Stomach smooth muscle (tissue), 2 donors: ENCODE measurements around the gene KIAA1586.

Experiments
- H3K27ac ChIP-seq: one replicate; pipeline ENCODE4 v1.7.0; 2013; ENCODE audit warnings: mild to moderate bottlenecking, low read length, inconsistent platforms
- H3K27me3 ChIP-seq, 2 donors: one replicate each; pipeline ENCODE4 v1.7.0; 2013; ENCODE audit warnings: low read length in 2 of 2; ENCODE audit not compliant: insufficient read depth in 2 of 2, control insufficient read depth in 1 of 2
- H3K36me3 ChIP-seq, 2 donors: one replicate each; pipeline ENCODE4 v1.7.0; 2013; ENCODE audit warnings: low read length in 2 of 2; ENCODE audit not compliant: control insufficient read depth in 2 of 2, insufficient read depth in 2 of 2
- H3K4me1 ChIP-seq: one replicate; pipeline ENCODE4 v1.7.0; 2013; ENCODE audit warnings: low read length; ENCODE audit not compliant: control insufficient read depth, insufficient read depth
- H3K4me3 ChIP-seq, 2 donors: one replicate each; pipeline ENCODE4 v1.7.0; 2013; ENCODE audit warnings: low read length in 2 of 2
- H3K9ac ChIP-seq, 2 donors: one replicate each; pipeline ENCODE4 v1.7.0; 2013; ENCODE audit warnings: low read length in 2 of 2, mild to moderate bottlenecking in 1 of 2
- H3K9me3 ChIP-seq, 2 donors: one replicate each; pipeline ENCODE4 v1.7.0; 2013; ENCODE audit warnings: low read length in 2 of 2; ENCODE audit not compliant: control insufficient read depth in 2 of 2
- donor health status: healthy.
- donor health status: Pancreatic carcinoma.

Gene KIAA1586

GRCh38 chr6:57019434-57019833 lies 27.1 kb upstream of the KIAA1586 start:
- Histone ChIP-seq H3K4me3 (no peak overlapping the region), H3K9ac (no peak overlapping the region), H3K27ac (no peak overlapping the region), H3K36me3 (no peaks in the 10 kb centered on the region), H3K4me1 (no peaks in the 10 kb centered on the region), H3K9me3 (no peaks in the 10 kb centered on the region), H3K27me3 (no peaks in the 10 kb centered on the region)

GRCh38 chr6:57021086-57021720 lies 25.3 kb upstream of the KIAA1586 start:
- H3K9me3 ChIP-seq: peaks cover 4% of the 10 kb centered on the region in 2 donors
- H3K4me1 ChIP-seq: no peaks in the 10 kb centered on the region
- H3K4me3 ChIP-seq: no peak overlapping the region
- H3K9ac ChIP-seq: no peak overlapping the region
- H3K36me3 ChIP-seq: no peaks in the 10 kb centered on the region
- no peak overlapping the region for H3K27ac ChIP-seq
- H3K27me3 ChIP-seq: no peaks in the 10 kb centered on the region

GRCh38 chr6:57024321-57024720 lies 22.2 kb upstream of the KIAA1586 start:
- Histone ChIP-seq H3K36me3 (no peaks in the 10 kb centered on the region), H3K9me3 (peaks cover 4% of the 10 kb centered on the region in 2 donors), H3K27me3 (no peaks in the 10 kb centered on the region), H3K4me1 (no peaks in the 10 kb centered on the region), H3K4me3 (no peak overlapping the region), H3K27ac (no peak overlapping the region), H3K9ac (no peak overlapping the region)

GRCh38 chr6:57024775-57025174 lies 21.7 kb upstream of the KIAA1586 start:
- H3K4me3 ChIP-seq: no peak overlapping the region
- H3K4me1 ChIP-seq: no peaks in the 10 kb centered on the region
- H3K9ac ChIP-seq: no peak overlapping the region
- no peak overlapping the region for H3K27ac ChIP-seq
- peaks cover 4% of the 10 kb centered on the region in 2 donors for H3K9me3 ChIP-seq
- H3K27me3 ChIP-seq: no peaks in the 10 kb centered on the region
- H3K36me3 ChIP-seq: no peaks in the 10 kb centered on the region

GRCh38 chr6:57026001-57026400 lies 20.5 kb upstream of the KIAA1586 start:
- Histone ChIP-seq H3K4me3 (no peak overlapping the region), H3K27me3 (no peaks in the 10 kb centered on the region), H3K27ac (no peak overlapping the region), H3K9me3 (peaks cover 4% of the 10 kb centered on the region in 2 donors), H3K4me1 (no peaks in the 10 kb centered on the region), H3K9ac (no peak overlapping the region), H3K36me3 (no peaks in the 10 kb centered on the region)

GRCh38 chr6:57027301-57027700 lies 19.2 kb upstream of the KIAA1586 start:
- H3K9me3 ChIP-seq: peaks cover 4% of the 10 kb centered on the region in 2 donors
- H3K27ac ChIP-seq: no peak overlapping the region
- no peaks in the 10 kb centered on the region for H3K36me3 ChIP-seq
- H3K4me3 ChIP-seq: no peak overlapping the region
- H3K9ac ChIP-seq: no peak overlapping the region
- no peaks in the 10 kb centered on the region for H3K4me1 ChIP-seq
- no peaks in the 10 kb centered on the region for H3K27me3 ChIP-seq

GRCh38 chr6:57029213-57029612 lies 17.3 kb upstream of the KIAA1586 start:
- H3K4me1 ChIP-seq: no peaks in the 10 kb centered on the region
- H3K27me3 ChIP-seq: no peaks in the 10 kb centered on the region
- H3K4me3 ChIP-seq: no peak overlapping the region
- no peak overlapping the region for H3K9ac ChIP-seq
- no peaks in the 10 kb centered on the region for H3K36me3 ChIP-seq
- peaks cover 4% of the 10 kb centered on the region in 2 donors for H3K9me3 ChIP-seq
- H3K27ac ChIP-seq: no peak overlapping the region

- Histone ChIP-seq H3K9ac (no peak overlapping the region), H3K4me1 (no peaks in the 10 kb centered on the region), H3K36me3 (no peaks in the 10 kb centered on the region), H3K9me3 (no peaks in the 10 kb centered on the region), H3K27ac (no peak overlapping the region), H3K4me3 (no peak overlapping the region), H3K27me3 (peaks cover 0 to 2% of the 10 kb centered on the region in 2 donors)
Measured at GRCh38 chr6:57033228-57033627, 13.3 kb upstream of the KIAA1586 start.

- Histone ChIP-seq H3K27me3 (peaks cover 0 to 5% of the 10 kb centered on the region in 2 donors), H3K9me3 (no peaks in the 10 kb centered on the region), H3K4me1 (no peaks in the 10 kb centered on the region), H3K36me3 (no peaks in the 10 kb centered on the region), H3K9ac (no peak overlapping the region), H3K27ac (no peak overlapping the region), H3K4me3 (no peak overlapping the region)
Measured at GRCh38 chr6:57035549-57035948, 10.9 kb upstream of the KIAA1586 start.

GRCh38 chr6:57038906-57039305 lies 7.6 kb upstream of the KIAA1586 start:
- Histone ChIP-seq H3K4me1 (no peaks in the 10 kb centered on the region), H3K27me3 (peaks cover 0 to 13% of the 10 kb centered on the region in 2 donors), H3K9ac (no peak overlapping the region), H3K4me3 (no peak overlapping the region), H3K27ac (no peak overlapping the region), H3K9me3 (no peaks in the 10 kb centered on the region), H3K36me3 (no peaks in the 10 kb centered on the region)

GRCh38 chr6:57040011-57040410 lies 6.5 kb upstream of the KIAA1586 start:
- Histone ChIP-seq H3K27me3 (peaks cover 0 to 13% of the 10 kb centered on the region in 2 donors), H3K9me3 (no peaks in the 10 kb centered on the region), H3K4me1 (no peaks in the 10 kb centered on the region), H3K36me3 (no peaks in the 10 kb centered on the region), H3K27ac (no peak overlapping the region), H3K4me3 (no peak overlapping the region), H3K9ac (no peak overlapping the region)
